GM12892 (cell line): ENCODE data around the gene TMEM119.

Experiments
- POLR2A ChIP-seq: IDR thresholded peaks from 2 replicates; pipeline ENCODE4 v1.6.1; 2011; ENCODE audit warnings: low read depth, low read length, control low read depth
- POLR2AphosphoS5 ChIP-seq: IDR thresholded peaks from 2 replicates; pipeline ENCODE4 v1.6.1; 2011; ENCODE audit warnings: low read depth, low read length, control low read depth
- TAF1 ChIP-seq: IDR thresholded peaks from 2 replicates; pipeline ENCODE4 v1.6.1; 2011; ENCODE audit warnings: low read depth, mild to moderate bottlenecking, control low read depth, low read length, borderline replicate concordance

DNA sequence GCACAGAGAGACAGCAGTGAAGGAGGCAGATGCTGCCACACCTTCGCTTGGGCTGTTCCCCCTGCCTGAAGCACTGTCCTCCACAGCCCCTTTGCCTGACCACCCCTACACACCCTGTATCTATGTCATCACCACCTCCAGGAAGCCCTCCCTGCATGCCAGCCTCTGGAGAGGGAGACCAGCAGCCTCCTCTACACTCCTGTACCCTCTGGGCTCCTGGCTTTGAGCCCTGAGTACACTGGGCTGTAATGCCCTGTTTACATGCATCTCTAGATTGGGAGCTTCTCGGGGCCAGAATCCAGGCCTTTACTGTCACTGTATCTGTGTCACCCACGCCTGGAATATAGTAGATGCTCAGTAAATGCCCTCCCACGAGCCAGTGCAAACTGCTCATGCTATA is 5.9 kb upstream of the TMEM119 start:
- TF ChIP-seq POLR2A (no peak), POLR2AphosphoS5 (no peak), TAF1 (no peak)
